H9 (cell line): ENCODE results near the gene ZDHHC16. TPM values are rescaled to one million over a fixed set of nuclear protein-coding genes. Genes with fewer than 3 reads are reported as not detected.

ENCODE experiments used
- DNase-seq: peaks from one replicate; pipeline ENCODE4 v3.0.0-alpha.2; 2017
- H2AFZ ChIP-seq: one replicate; pipeline ENCODE4 v1.6.1; 2013; ENCODE audit warnings: mild to moderate bottlenecking, low read length, control low read depth, moderate library complexity
- H2AK5ac ChIP-seq: 2 replicates; pipeline ENCODE4 v1.6.1; 2013; ENCODE audit warnings: low read length, control low read depth, mixed read lengths; ENCODE audit not compliant: insufficient read length
- H2BK120ac ChIP-seq: one replicate; pipeline ENCODE4 v1.6.1; 2013; ENCODE audit warnings: low read depth, mild to moderate bottlenecking, low read length, control low read depth, inconsistent platforms; ENCODE audit not compliant: poor library complexity, severe bottlenecking
- H2BK12ac ChIP-seq: 2 replicates; pipeline ENCODE4 v1.6.1; 2013; ENCODE audit warnings: low read length, control low read depth, mixed read lengths, low read depth; ENCODE audit not compliant: insufficient read length
- H2BK15ac ChIP-seq: 2 replicates; pipeline ENCODE4 v1.6.1; 2013; ENCODE audit warnings: low read depth, low read length, control low read depth
- H2BK20ac ChIP-seq: one replicate; pipeline ENCODE4 v1.6.1; 2013; ENCODE audit warnings: low read depth, mild to moderate bottlenecking, low read length, control low read depth, inconsistent platforms; ENCODE audit not compliant: poor library complexity, severe bottlenecking
- H2BK5ac ChIP-seq: 2 replicates; pipeline ENCODE4 v1.6.1; 2013; ENCODE audit warnings: low read length, control low read depth, mixed read lengths; ENCODE audit not compliant: insufficient read length
- H3K14ac ChIP-seq: 2 replicates; pipeline ENCODE4 v1.6.1; 2013; ENCODE audit warnings: low read length, control low read depth; ENCODE audit not compliant: insufficient read depth
- H3K18ac ChIP-seq: 2 replicates; pipeline ENCODE4 v1.6.1; 2013; ENCODE audit warnings: low read depth, mild to moderate bottlenecking, mixed read lengths, low read length, control low read depth; ENCODE audit not compliant: insufficient read length
- H3K23ac ChIP-seq: 2 replicates; pipeline ENCODE4 v1.6.1; 2013; ENCODE audit warnings: low read length, control low read depth, mixed read lengths, low read depth; ENCODE audit not compliant: insufficient read length
- H3K23me2 ChIP-seq: 2 replicates; pipeline ENCODE4 v1.6.1; 2013; ENCODE audit warnings: low read depth, mild to moderate bottlenecking, mixed read lengths, low read length, control low read depth; ENCODE audit not compliant: insufficient read length, poor library complexity, severe bottlenecking
- H3K27ac ChIP-seq: 2 replicates; pipeline ENCODE4 v1.5.1; 2013; ENCODE audit warnings: low read length, control low read depth, mixed read lengths, low read depth; ENCODE audit not compliant: insufficient read length
- H3K27me3 ChIP-seq: 2 replicates; pipeline ENCODE4 v1.6.1; 2013; ENCODE audit warnings: low read length, control low read depth, inconsistent platforms; ENCODE audit not compliant: insufficient read depth
- H3K4ac ChIP-seq: 2 replicates; pipeline ENCODE4 v1.6.1; 2013; ENCODE audit warnings: low read depth, mild to moderate bottlenecking, control low read depth, inconsistent platforms, low read length, moderate library complexity
- H3K4me1 ChIP-seq: 2 replicates; pipeline ENCODE4 v1.6.1; 2013; ENCODE audit warnings: low read length, control low read depth, inconsistent platforms; ENCODE audit not compliant: insufficient read depth
- H3K4me2 ChIP-seq: 2 replicates; pipeline ENCODE4 v1.6.1; 2013; ENCODE audit warnings: low read length, control low read depth, mixed read lengths; ENCODE audit not compliant: insufficient read length, insufficient read depth
- H3K56ac ChIP-seq: 2 replicates; pipeline ENCODE4 v1.6.1; 2013; ENCODE audit warnings: low read depth, mild to moderate bottlenecking, mixed read lengths, low read length, control low read depth; ENCODE audit not compliant: insufficient read length
- H3K79me1 ChIP-seq: 2 replicates; pipeline ENCODE4 v1.6.1; 2013; ENCODE audit warnings: low read depth, mild to moderate bottlenecking, moderate library complexity, low read length, control low read depth, inconsistent platforms; ENCODE audit not compliant: insufficient read depth, poor library complexity, severe bottlenecking
- H3K79me2 ChIP-seq: 2 replicates; pipeline ENCODE4 v1.6.1; 2013; ENCODE audit warnings: low read length, control low read depth, inconsistent platforms; ENCODE audit not compliant: insufficient read depth
- H3K9ac ChIP-seq: 2 replicates; pipeline ENCODE4 v1.6.1; 2013; ENCODE audit warnings: low read length, control low read depth, mixed read lengths; ENCODE audit not compliant: insufficient read length; ENCODE audit errors: extremely low read depth
- H3K9me3 ChIP-seq: one replicate; pipeline ENCODE4 v1.6.1; 2013; ENCODE audit warnings: low read depth, low read length, inconsistent platforms; ENCODE audit not compliant: control insufficient read depth
- H3T11ph ChIP-seq: one replicate; pipeline ENCODE4 v1.6.1; 2013; ENCODE audit warnings: mild to moderate bottlenecking, low read length, control low read depth, inconsistent platforms
- H4K20me1 ChIP-seq: one replicate; pipeline ENCODE4 v1.6.1; 2013; ENCODE audit not compliant: control insufficient read depth, insufficient read length, insufficient read depth
- H4K5ac ChIP-seq: 2 replicates; pipeline ENCODE4 v1.6.1; 2013; ENCODE audit warnings: low read depth, mild to moderate bottlenecking, mixed read lengths, low read length, control low read depth; ENCODE audit not compliant: insufficient read length
- H4K8ac ChIP-seq: replicated peaks from 2 replicates; pipeline ENCODE4 v1.6.1; 2013; ENCODE audit warnings: low read length, control low read depth, mixed read lengths, low read depth; ENCODE audit not compliant: insufficient read length
- H4K91ac ChIP-seq: 2 replicates; pipeline ENCODE4 v1.6.1; 2013; ENCODE audit warnings: low read depth, mild to moderate bottlenecking, moderate library complexity, mixed read lengths, low read length, control low read depth; ENCODE audit not compliant: insufficient read length
- H3K27ac Mint-ChIP-seq, 3 experiments: 2 replicates in 2 of 3; 3 replicates in 1 of 3; pipeline ENCODE4 v1.8.0; 2020 to 2021; ENCODE audit warnings: mixed read lengths in 3 of 3, mild to moderate bottlenecking in 1 of 3, moderate library complexity in 1 of 3
- H3K27me3 Mint-ChIP-seq: 2 replicates; pipeline ENCODE4 v1.8.0; 2021; ENCODE audit warnings: low read depth, mild to moderate bottlenecking, moderate library complexity, mixed read lengths
- H3K36me3 Mint-ChIP-seq, 3 experiments: 2 replicates in 2 of 3; 3 replicates in 1 of 3; pipeline ENCODE4 v1.8.0; 2020 to 2021; ENCODE audit warnings: low read depth in 3 of 3, mixed read lengths in 3 of 3; ENCODE audit not compliant: insufficient read depth in 1 of 3
- H3K4me1 Mint-ChIP-seq, 2 experiments: 2 replicates each; pipeline ENCODE4 v1.8.0; 2020; ENCODE audit warnings: mixed read lengths in 2 of 2
- H3K4me3 Mint-ChIP-seq, 2 experiments: 2 replicates in 1 of 2; 3 replicates in 1 of 2; pipeline ENCODE4 v1.8.0; 2020 to 2021; ENCODE audit warnings: mild to moderate bottlenecking in 2 of 2, mixed read lengths in 2 of 2, moderate library complexity in 1 of 2
- H3K9me3 Mint-ChIP-seq, 2 experiments: 2 replicates in 1 of 2; 3 replicates in 1 of 2; pipeline ENCODE4 v1.8.0; 2020; ENCODE audit warnings: mild to moderate bottlenecking in 2 of 2, mixed read lengths in 2 of 2, moderate library complexity in 1 of 2
- CTCF ChIP-seq: fragments of 200-600 bp; sonication (generic); conservative IDR thresholded peaks from 3 replicates; pipeline ENCODE4 v1.8.0; 2021; ENCODE audit warnings: antibody characterized with exemption, mild to moderate bottlenecking
- WGBS: extraction: QIAGEN DNeasy Blood & Tissue Kit; methylation state at CpG from one replicate; pipeline ENCODE4 v1.1.7; 2013; ENCODE audit warnings: missing lambda C conversion rate, low lambda C conversion rate, mixed read lengths; ENCODE audit not compliant: insufficient read length; ENCODE audit errors: extremely low coverage; 5-methylcytosine and 5-hydroxymethylcytosine counted together
- total RNA-seq: library from RNA; stranded (reverse); gene quantifications from 2 replicates; pipeline ENCODE4 v1.2.1, GENCODE V29; 2021

ZDHHC16 gene
- total RNA-seq, 1 experiment from 2014 or later = 45.4 TPM

GRCh38 chr10:97434557-97434956 lies 11.4 kb upstream of the ZDHHC16 start:
- Mint-ChIP-seq H3K27me3 (no peaks in the 10 kb centered on the region; the same call in 1 of the 2 replicates), H3K36me3 (peaks cover 30 to 81% (median 67%) of the 10 kb centered on the region in 3 experiments), H3K27ac (peak overlapping the region in 2 of 3 experiments; percentile 79 to 91; a peak in 3 of 7 replicates), H3K4me3 (no peak overlapping the region), H3K4me1 (no peaks in the 10 kb centered on the region; a peak in 1 of 4 replicates), H3K9me3 (no peaks in the 10 kb centered on the region)
- no peak for TF ChIP-seq CTCF
- H2BK120ac ChIP-seq = no peak overlapping the region
- H3K14ac ChIP-seq = no peak overlapping the region
- no peaks in the 10 kb centered on the region for H3K4me1 ChIP-seq
- no peak overlapping the region for H4K91ac ChIP-seq
- no peak for DNase-seq
- H3K23me2 ChIP-seq = no peaks in the 10 kb centered on the region
- no peak overlapping the region for H2BK15ac ChIP-seq
- H3K9ac ChIP-seq = no peak overlapping the region
- H3K79me1 ChIP-seq = no peaks in the 10 kb centered on the region
- no peak overlapping the region for H3K4me2 ChIP-seq
- H4K20me1 ChIP-seq = no peaks in the 10 kb centered on the region
- no peaks in the 10 kb centered on the region for H3K79me2 ChIP-seq
- no peak overlapping the region for H3K56ac ChIP-seq
- no peaks in the 10 kb centered on the region for H3K9me3 ChIP-seq
- H2BK20ac ChIP-seq = no peak overlapping the region
- H3K4ac ChIP-seq = no peak overlapping the region
- no CpG with 5 or more reads among the region's 1 CpG for WGBS
- no peak overlapping the region for H3K18ac ChIP-seq
- no peak overlapping the region for H2AK5ac ChIP-seq
- H3K27ac ChIP-seq = no peak overlapping the region
- no peak overlapping the region for H2AFZ ChIP-seq
- no peak overlapping the region for H3K23ac ChIP-seq
- H3K27me3 ChIP-seq = no peaks in the 10 kb centered on the region
- H3T11ph ChIP-seq = no peak overlapping the region
- no peak overlapping the region for H4K8ac ChIP-seq
- no peak overlapping the region for H2BK5ac ChIP-seq
- H2BK12ac ChIP-seq = no peak overlapping the region
- no peak overlapping the region for H4K5ac ChIP-seq
